H1 (cell line): Measurements from ENCODE around the gene FAM219A. TPM values are rescaled to one million over a fixed set of nuclear protein-coding genes. Genes with fewer than 3 reads are reported as not detected.

ENCODE experiments used
- CTCF ChIA-PET: fragments of 300-600 bp; sonication (Branson Sonifier 250); formaldehyde crosslinking; loops from one replicate; lab custom pipeline; 2021; ENCODE audit not compliant: partially characterized antibody; lab: Charles Lee
- POLR2A ChIA-PET: fragments of 300-600 bp; sonication (Branson Sonifier 250); formaldehyde crosslinking; loops from one replicate; lab custom pipeline; 2021; ENCODE audit warnings: inconsistent platforms; ENCODE audit not compliant: partially characterized antibody; lab: Charles Lee
- DNase-seq, 2 experiments: peaks; one replicate each; pipeline versions ENCODE4 v3.0.0 to v3.0.0-alpha.2; 2010 to 2022; ENCODE audit warnings: low spot score in 2 of 2, low read depth in 1 of 2, mixed read lengths in 1 of 2
- FAIRE-seq: peaks from 2 replicates; lab custom pipeline; 2011; peaks lifted over from hg19 to GRCh38; lab: Jason Lieb, UNC
- H2AFZ ChIP-seq: 2 replicates; pipeline ENCODE4 v1.8.1; 2012; ENCODE audit warnings: low read length, inconsistent platforms
- H2AK5ac ChIP-seq: 2 replicates; pipeline ENCODE4 v1.6.1; 2013; ENCODE audit warnings: low read depth, low read length
- H2BK120ac ChIP-seq: replicated peaks from 2 replicates; pipeline ENCODE3; 2013; ENCODE audit warnings: low read depth, low read length, inconsistent platforms
- H2BK12ac ChIP-seq: 2 replicates; pipeline ENCODE4 v1.6.1; 2013; ENCODE audit warnings: low read depth, low read length
- H2BK15ac ChIP-seq: 2 replicates; pipeline ENCODE4 v1.6.1; 2013; ENCODE audit warnings: low read length
- H2BK20ac ChIP-seq: 2 replicates; pipeline ENCODE4 v1.6.1; 2013; ENCODE audit warnings: low read length
- H2BK5ac ChIP-seq: 2 replicates; pipeline ENCODE4 v1.6.1; 2013; ENCODE audit warnings: low read depth, low read length
- H3K14ac ChIP-seq: 2 replicates; pipeline ENCODE4 v1.6.1; 2013; ENCODE audit warnings: inconsistent platforms; ENCODE audit not compliant: insufficient read length
- H3K18ac ChIP-seq: 2 replicates; pipeline ENCODE4 v1.6.1; 2013; ENCODE audit warnings: low read length; ENCODE audit errors: extremely low read depth
- H3K23ac ChIP-seq: 2 replicates; pipeline ENCODE4 v1.6.1; 2013; ENCODE audit warnings: inconsistent platforms; ENCODE audit not compliant: insufficient read length
- H3K23me2 ChIP-seq: 2 replicates; pipeline ENCODE4 v1.6.1; 2013; ENCODE audit warnings: low read depth, low read length
- H3K27ac ChIP-seq: 2 replicates; pipeline ENCODE4 v1.6.1; 2011; ENCODE audit warnings: low read depth, low read length, inconsistent platforms
- H3K27me3 ChIP-seq, 4 experiments: replicated peaks in 1 of 4; 1 replicate in 1 of 4; 2 replicates in 3 of 4; pipeline versions ENCODE4 v1.6.1 to v1.8.1; 2011 to 2013; ENCODE audit warnings: low read length in 3 of 4, mild to moderate bottlenecking in 3 of 4, inconsistent platforms in 2 of 4, mixed read lengths in 2 of 4, moderate library complexity in 1 of 4; ENCODE audit not compliant: control insufficient read depth in 3 of 4, insufficient read depth in 3 of 4; ENCODE audit errors: extremely low read depth in 1 of 4
- H3K36me3 ChIP-seq, 4 experiments: 2 replicates each; pipeline versions ENCODE4 v1.6.1 to v1.8.1; 2011 to 2013; ENCODE audit warnings: mild to moderate bottlenecking in 4 of 4, low read length in 3 of 4, moderate library complexity in 2 of 4, control low read depth in 1 of 4, inconsistent platforms in 1 of 4; ENCODE audit not compliant: insufficient read depth in 4 of 4, control insufficient read depth in 2 of 4
- H3K4ac ChIP-seq: replicated peaks from 2 replicates; pipeline ENCODE3; 2013; ENCODE audit warnings: low read length, low read depth, mixed read lengths, inconsistent platforms; ENCODE audit not compliant: insufficient read length
- H3K4me1 ChIP-seq, 4 experiments: replicated peaks in 1 of 4; 1 replicate in 1 of 4; 2 replicates in 3 of 4; pipeline versions ENCODE4 v1.6.1 to v1.8.1; 2011 to 2013; ENCODE audit warnings: low read length in 3 of 4, inconsistent platforms in 2 of 4, mixed read lengths in 1 of 4; ENCODE audit not compliant: insufficient read depth in 4 of 4, control insufficient read depth in 3 of 4
- H3K4me2 ChIP-seq, 2 experiments: 2 replicates each; pipeline versions ENCODE4 v1.6.1 to v1.8.1; 2011 to 2013; ENCODE audit warnings: low read depth in 2 of 2, low read length in 2 of 2, control low read depth in 1 of 2, inconsistent platforms in 1 of 2, mild to moderate bottlenecking in 1 of 2; ENCODE audit not compliant: insufficient read depth in 1 of 2
- H3K4me3 ChIP-seq, 4 experiments: fragments of 200-600, 300-600 bp in 1 of 4; sonication (generic), shearing (Covaris generic), sonication (Bioruptor Twin) in 1 of 4; 2 replicates each; pipeline versions ENCODE4 v1.5.1 to v1.8.1; 2011 to 2016; ENCODE audit warnings: low read length in 4 of 4, low read depth in 3 of 4, control low read depth in 2 of 4, inconsistent platforms in 2 of 4, mild to moderate bottlenecking in 2 of 4, mixed read lengths in 1 of 4, moderate library complexity in 1 of 4; ENCODE audit not compliant: insufficient read depth in 2 of 4; ENCODE audit errors: extremely low read depth in 1 of 4
- H3K56ac ChIP-seq: replicated peaks from 2 replicates; pipeline ENCODE3; 2013; ENCODE audit warnings: low read depth, mild to moderate bottlenecking, mixed read lengths, low read length, inconsistent platforms; ENCODE audit not compliant: insufficient read length
- H3K79me1 ChIP-seq: 2 replicates; pipeline ENCODE4 v1.6.1; 2013; ENCODE audit warnings: low read depth, low read length, control low read depth
- H3K79me2 ChIP-seq, 2 experiments: 2 replicates each; pipeline versions ENCODE4 v1.6.1 to v1.8.1; 2012 to 2013; ENCODE audit warnings: low read length in 2 of 2, mild to moderate bottlenecking in 2 of 2, inconsistent platforms in 1 of 2; ENCODE audit not compliant: insufficient read depth in 2 of 2, control insufficient read depth in 1 of 2
- H3K9ac ChIP-seq, 4 experiments: replicated peaks in 1 of 4; 1 replicate in 1 of 4; 2 replicates in 3 of 4; pipeline versions ENCODE4 v1.6.1 to v1.8.1; 2011 to 2013; ENCODE audit warnings: low read depth in 3 of 4, low read length in 3 of 4, control low read depth in 2 of 4, mild to moderate bottlenecking in 2 of 4, moderate library complexity in 2 of 4, inconsistent platforms in 1 of 4; ENCODE audit errors: extremely low read depth in 1 of 4
- H3K9me3 ChIP-seq, 2 experiments: 2 replicates each; pipeline versions ENCODE4 v1.6.1 to v1.8.1; 2012 to 2013; ENCODE audit warnings: mild to moderate bottlenecking in 2 of 2, moderate library complexity in 2 of 2, control low read depth in 1 of 2, inconsistent platforms in 1 of 2, low read depth in 1 of 2, low read length in 1 of 2, mixed read lengths in 1 of 2; ENCODE audit not compliant: insufficient read depth in 2 of 2
- H4K20me1 ChIP-seq, 2 experiments: replicated peaks in 1 of 2; 2 replicates each; pipeline versions ENCODE3 to v1.8.1; 2011 to 2013; ENCODE audit warnings: inconsistent platforms in 2 of 2, low read length in 2 of 2, mild to moderate bottlenecking in 1 of 2; ENCODE audit not compliant: insufficient read depth in 2 of 2, control insufficient read depth in 1 of 2
- H4K5ac ChIP-seq: 2 replicates; pipeline ENCODE4 v1.6.1; 2013; ENCODE audit warnings: low read length, low read depth, mixed read lengths, inconsistent platforms; ENCODE audit not compliant: insufficient read length
- H4K8ac ChIP-seq: 2 replicates; pipeline ENCODE4 v1.8.0; 2013; ENCODE audit warnings: mild to moderate bottlenecking, moderate library complexity, low read length, inconsistent platforms; ENCODE audit not compliant: insufficient read depth; ENCODE audit errors: extremely low read depth
- H4K91ac ChIP-seq: replicated peaks from 2 replicates; pipeline ENCODE3; 2013; ENCODE audit warnings: low read length, mixed read lengths, inconsistent platforms; ENCODE audit not compliant: insufficient read length
- BACH1 ChIP-seq: IDR thresholded peaks from 2 replicates; pipeline ENCODE4 v1.6.1; 2012; ENCODE audit warnings: low read length, improper control_type of control experiment
- BRCA1 ChIP-seq: IDR thresholded peaks from 2 replicates; pipeline ENCODE4 v1.6.1; 2012; ENCODE audit warnings: low read depth, low read length, improper control_type of control experiment
- CEBPB ChIP-seq: IDR thresholded peaks from 2 replicates; pipeline ENCODE4 v1.6.1; 2012; ENCODE audit warnings: low read depth, low read length
- CHD1 ChIP-seq: IDR thresholded peaks from 2 replicates; pipeline ENCODE4 v1.6.1; 2012; ENCODE audit warnings: low read depth, low read length, improper control_type of control experiment
- CREB1 ChIP-seq: IDR thresholded peaks from 2 replicates; pipeline ENCODE4 v1.6.1; 2012; ENCODE audit warnings: inconsistent platforms
- GABPA ChIP-seq: IDR thresholded peaks from 2 replicates; pipeline ENCODE4 v1.6.1; 2011; ENCODE audit warnings: mild to moderate bottlenecking, low read length, moderate library complexity, borderline replicate concordance; ENCODE audit not compliant: insufficient read depth
- NRF1 ChIP-seq: IDR thresholded peaks from 2 replicates; pipeline ENCODE4 v1.6.1; 2011; ENCODE audit warnings: mild to moderate bottlenecking, low read depth, low read length, improper control_type of control experiment
- PHF8 ChIP-seq: fragments of 200-600 bp; sonication (generic); conservative IDR thresholded peaks from 2 replicates; pipeline ENCODE4 v1.7.1; 2012; ENCODE audit warnings: low read depth, mild to moderate bottlenecking, inconsistent platforms, low read length, moderate library complexity
- POLR2A ChIP-seq, 2 experiments: IDR thresholded peaks; 1 replicate in 1 of 2; 2 replicates in 1 of 2; pipeline ENCODE4 v1.6.1; 2011; ENCODE audit warnings: low read depth in 2 of 2, low read length in 2 of 2, mild to moderate bottlenecking in 2 of 2; ENCODE audit errors: control extremely low read depth in 1 of 2
- RXRA ChIP-seq: IDR thresholded peaks from 2 replicates; pipeline ENCODE4 v1.6.1; 2011; ENCODE audit warnings: low read depth, mild to moderate bottlenecking, low read length, moderate library complexity; ENCODE audit not compliant: insufficient read depth
- SIRT6 ChIP-seq: IDR thresholded peaks from one replicate; pipeline ENCODE4 v1.7.1; 2012; ENCODE audit warnings: low read length, inconsistent platforms
- SP2 ChIP-seq: IDR thresholded peaks from 2 replicates; pipeline ENCODE4 v1.6.1; 2012; ENCODE audit warnings: mild to moderate bottlenecking, low read length, inconsistent platforms
- TAF7 ChIP-seq: optimal IDR thresholded peaks from 2 replicates; pipeline ENCODE3; 2011; ENCODE audit warnings: low read depth, mild to moderate bottlenecking, inconsistent platforms, low read length, moderate library complexity, borderline replicate concordance
- TBP ChIP-seq: IDR thresholded peaks from 2 replicates; pipeline ENCODE4 v1.6.1; 2011; ENCODE audit warnings: low read depth, low read length, improper control_type of control experiment
- TEAD4 ChIP-seq: IDR thresholded peaks from 2 replicates; pipeline ENCODE4 v1.6.1; 2012; ENCODE audit warnings: low read depth, low read length, inconsistent platforms, mixed read lengths
- WGBS, 2 experiments: shearing (Covaris generic) in 1 of 2; methylation state at CpG; one replicate each; pipeline versions ENCODE4 v1.1.6 to v1.1.7; 2013 to 2015; ENCODE audit warnings: low lambda C conversion rate in 2 of 2, mixed read lengths in 2 of 2, inconsistent platforms in 1 of 2, low coverage in 1 of 2, missing lambda C conversion rate in 1 of 2; ENCODE audit not compliant: insufficient replicate concordance in 2 of 2, insufficient coverage in 1 of 2, insufficient read length in 1 of 2; ENCODE audit errors: extremely low coverage in 1 of 2, missing lambda C conversion rate in 1 of 2; 5-methylcytosine and 5-hydroxymethylcytosine counted together
- polyA plus RNA-seq, 7 experiments: library from polyadenylated mRNA; depleted of rRNA in 3 of 7; stranded (reverse) in 5 of 7; unstranded in 2 of 7; fragments of >200 nt in 5 of 7; fragments of 200-250 nt in 2 of 7; gene quantifications; 1 replicate in 5 of 7; 2 replicates in 1 of 7; 4 replicates in 1 of 7; pipeline versions ENCODE4 v1.2.1 to v1.2.3, GENCODE V29; 2011 to 2013; ENCODE audit warnings: missing spikeins in 2 of 7, mixed read lengths in 2 of 7
- total RNA-seq: library from RNA; stranded (reverse); fragmentation: NEBNext Ultra II Directional; extraction: Animal tissue kit (Norgen Biotek cat#: 25700); gene quantifications from 2 replicates; pipeline ENCODE4 v1.2.1, GENCODE V29; 2021
- TF ChIP-seq, protein P1 (sequence below): IDR thresholded peaks from 2 replicates; pipeline ENCODE4 v1.6.1; 2011; ENCODE audit warnings: low read depth, mild to moderate bottlenecking, low read length; ENCODE audit not compliant: insufficient read depth

FAM219A gene
- total and polyA plus RNA-seq, 2 of the 8 experiments (the other 6 are each of a cell fraction or from before 2014, with no cell fraction given) = 7.7 to 10.4 TPM

- DNase-seq = no peak
- H3K27me3 ChIP-seq = no peaks in the 10 kb centered on the region
- no peak overlapping the region for H2AFZ ChIP-seq
- H3K4me1 ChIP-seq = no peaks in the 10 kb centered on the region
- no peaks in the 10 kb centered on the region for H3K36me3 ChIP-seq
- H3K79me2 ChIP-seq = no peaks in the 10 kb centered on the region
- H3K14ac ChIP-seq = no peak overlapping the region
- H3K4ac ChIP-seq = no peak overlapping the region
- H3K9ac ChIP-seq = no peak overlapping the region
- no peak overlapping the region for H2BK20ac ChIP-seq
- H2BK5ac ChIP-seq = no peak overlapping the region
- H2AK5ac ChIP-seq = no peak overlapping the region
- no peak overlapping the region for H3K18ac ChIP-seq
- no peak overlapping the region for H2BK12ac ChIP-seq
- H3K56ac ChIP-seq = no peak overlapping the region
- no peaks in the 10 kb centered on the region for H3K9me3 ChIP-seq
- no peak overlapping the region for H4K91ac ChIP-seq
- FAIRE-seq = no peak
- H4K20me1 ChIP-seq = peaks cover 0 to 10% of the 10 kb centered on the region in 2 experiments
- ChIA-PET POLR2A (no interaction called here), CTCF (interaction anchor here (0.7 to 11.7 kb wide), 24 partner anchors 8 to 196 kb away, joined by 3 to 106 read pairs (median 7); no protein-coding TSS in a partner anchor)
- no peak overlapping the region for H4K8ac ChIP-seq
- H2BK120ac ChIP-seq = no peak overlapping the region
- no peaks in the 10 kb centered on the region for H3K23me2 ChIP-seq
- no peak overlapping the region for H3K23ac ChIP-seq
- H2BK15ac ChIP-seq = no peak overlapping the region
- H3K27ac ChIP-seq = no peak overlapping the region
- no peak overlapping the region for H4K5ac ChIP-seq
- H3K4me2 ChIP-seq = no peak overlapping the region
- no peaks in the 10 kb centered on the region; the same call in 1 of the 2 replicates for H3K79me1 ChIP-seq
- 91% methylated on average over 2 of the region's 2 CpGs; no CpG with 5 or more reads in 1 of the 2 experiments for WGBS, 2 experiments
- H3K4me3 ChIP-seq = no peak overlapping the region
- TF ChIP-seq PHF8 (no peak), CREB1 (no peak), GABPA (no peak), TBP (no peak), CEBPB (no peak), CHD1 (no peak), BACH1 (no peak), POLR2A (IDR thresholded peaks at IDR 0.05; ENCODE audit: control extremely low read depth in 1 of 2, low read depth in 2 of 2, low read length in 2 of 2) (no peak), RXRA (no peak), NRF1 (no peak), SP2 (no peak), TEAD4 (no peak), BRCA1 (no peak), TAF7 (no peak), SIRT6 (no peak)
- TF ChIP-seq, protein P1, sequence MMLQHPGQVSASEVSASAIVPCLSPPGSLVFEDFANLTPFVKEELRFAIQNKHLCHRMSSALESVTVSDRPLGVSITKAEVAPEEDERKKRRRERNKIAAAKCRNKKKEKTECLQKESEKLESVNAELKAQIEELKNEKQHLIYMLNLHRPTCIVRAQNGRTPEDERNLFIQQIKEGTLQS = no peak
These were observed 26.7 kb downstream of the FAM219A start for GRCh38 chr9:34431667-34432066.
